ENCODE data around the gene SUGP2.
"Not testable (repeated sequence)": the region's sequence is repeated elsewhere in the genome, so short reads cannot be mapped to it uniquely, and the experiment has no call there.

The SUGP2 gene

DNA sequence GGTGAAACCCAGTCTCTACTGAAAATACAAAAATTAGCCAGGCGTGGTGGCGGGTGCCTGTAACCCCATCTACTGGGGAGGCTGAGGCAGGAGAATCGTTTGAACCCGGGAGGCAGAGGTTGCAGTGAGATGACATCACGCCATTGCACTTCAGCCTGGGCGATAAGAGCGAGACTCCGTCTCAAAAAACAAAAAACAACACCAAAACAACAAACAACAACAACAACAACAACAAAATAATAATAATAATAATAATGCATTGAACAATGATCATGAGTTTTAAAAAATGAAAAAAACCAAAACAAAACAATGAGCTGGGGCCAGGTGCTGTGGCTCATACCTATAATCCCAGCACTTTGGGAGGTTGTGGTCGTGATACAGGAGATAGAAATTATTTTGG, 69.2 kb downstream of the SUGP2 start:
- in situ Hi-C loops (cut with MboI; ENCODE audit: low sequenced_read_pairs), result no loop called here

DNA sequence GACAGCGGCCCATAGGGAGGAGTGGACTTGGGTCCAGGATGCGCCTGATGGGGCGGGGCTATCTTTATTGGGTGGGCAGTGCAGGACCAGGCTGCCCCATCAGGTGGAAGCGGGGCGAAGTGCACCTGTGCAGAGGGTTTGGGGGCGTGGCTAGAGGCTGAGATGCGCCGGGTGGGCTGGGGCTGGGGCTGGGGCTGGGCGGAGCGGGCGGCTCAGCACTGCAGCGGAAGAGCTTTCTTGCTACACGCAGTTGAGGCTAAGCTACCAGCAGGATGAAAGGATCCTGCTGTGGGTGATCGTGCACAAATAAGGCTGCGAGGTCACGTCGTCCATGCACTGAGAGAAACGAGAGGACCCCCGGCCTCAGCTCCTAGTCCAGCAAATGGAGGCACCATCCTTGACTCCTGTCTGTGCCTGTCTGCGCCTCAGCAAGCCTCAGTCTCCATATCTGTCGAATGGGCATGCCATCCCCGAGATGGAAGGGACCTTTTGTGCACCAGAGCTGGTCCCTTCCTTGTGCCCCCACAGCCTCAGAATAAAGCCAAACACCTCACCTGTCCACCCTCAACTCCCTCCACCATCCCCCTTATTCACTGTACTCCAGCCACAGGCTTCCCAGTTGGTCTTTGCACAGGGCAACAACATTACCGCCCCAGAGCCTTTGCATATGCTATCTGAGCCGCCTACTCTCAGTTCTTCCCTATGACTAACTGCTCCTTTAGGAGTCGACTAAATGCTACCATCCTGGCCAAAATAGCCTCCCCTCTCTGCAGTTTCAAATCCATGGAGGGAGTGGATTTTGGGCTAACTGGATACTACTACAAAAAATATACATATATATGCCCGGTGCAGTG, 71.3 kb downstream of the SUGP2 start:
- in situ Hi-C loops (cut with MboI; ENCODE audit: low sequenced_read_pairs), result no loop called here

DNA sequence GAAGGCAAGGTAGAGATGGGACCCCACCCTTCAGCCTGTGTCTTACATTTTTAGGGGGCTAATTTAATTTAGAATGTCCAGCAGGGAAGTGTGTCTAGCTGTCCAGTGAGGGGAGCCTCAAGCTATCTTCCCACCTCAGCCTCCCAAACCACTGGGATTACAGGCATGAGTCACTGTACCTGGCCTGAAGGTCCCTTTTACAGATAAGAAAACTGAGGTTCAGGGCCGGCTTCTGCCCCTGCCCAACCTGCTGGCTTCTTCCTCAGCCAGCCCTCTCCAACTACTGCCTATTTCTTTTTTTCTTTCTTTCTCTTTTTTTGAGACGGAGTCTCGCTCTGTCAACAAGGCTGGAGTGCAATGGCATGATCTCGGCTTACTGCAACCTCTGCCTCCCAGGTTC, 72.9 kb downstream of the SUGP2 start:
- in situ Hi-C loops (cut with MboI; ENCODE audit: low sequenced_read_pairs), result no loop called here

DNA sequence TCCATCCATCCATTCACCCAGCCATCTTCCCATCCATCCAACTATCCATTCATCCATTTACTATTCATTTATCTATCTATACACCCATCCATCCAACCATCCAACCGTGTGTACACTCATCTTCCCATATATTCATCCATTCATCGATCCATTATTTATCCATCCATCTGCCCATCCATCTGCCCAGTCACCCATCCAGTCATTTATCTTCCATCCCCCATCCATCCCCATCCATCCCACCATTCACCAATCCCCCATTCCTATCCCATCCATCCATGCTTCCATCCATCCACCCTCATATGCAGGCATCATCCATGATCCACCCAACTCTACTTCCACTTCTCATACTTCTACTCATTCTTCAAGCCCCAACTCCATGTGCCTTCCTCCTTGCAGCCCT, 78.3 kb downstream of the SUGP2 start:
- in situ Hi-C loops (cut with MboI; ENCODE audit: low sequenced_read_pairs), result no loop called here

DNA sequence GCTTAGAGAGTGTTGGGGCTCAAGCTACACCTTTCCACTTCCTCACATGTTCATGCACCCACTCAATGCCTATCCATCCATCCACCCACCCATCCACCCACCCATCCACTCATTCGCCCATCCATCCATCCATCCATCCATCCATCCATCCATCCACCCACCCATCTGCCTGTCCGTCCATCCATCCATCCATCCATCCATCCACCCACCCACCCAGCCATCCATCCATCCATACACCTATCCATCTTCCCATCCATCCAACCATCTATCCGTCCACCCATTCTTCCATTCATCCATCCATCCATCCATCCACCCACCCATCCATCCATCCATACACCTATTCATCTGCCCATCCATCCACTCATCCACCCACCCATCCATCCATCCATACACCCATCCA, 79.2 kb downstream of the SUGP2 start:
- in situ Hi-C loops (cut with MboI; ENCODE audit: low sequenced_read_pairs), result no loop called here

DNA sequence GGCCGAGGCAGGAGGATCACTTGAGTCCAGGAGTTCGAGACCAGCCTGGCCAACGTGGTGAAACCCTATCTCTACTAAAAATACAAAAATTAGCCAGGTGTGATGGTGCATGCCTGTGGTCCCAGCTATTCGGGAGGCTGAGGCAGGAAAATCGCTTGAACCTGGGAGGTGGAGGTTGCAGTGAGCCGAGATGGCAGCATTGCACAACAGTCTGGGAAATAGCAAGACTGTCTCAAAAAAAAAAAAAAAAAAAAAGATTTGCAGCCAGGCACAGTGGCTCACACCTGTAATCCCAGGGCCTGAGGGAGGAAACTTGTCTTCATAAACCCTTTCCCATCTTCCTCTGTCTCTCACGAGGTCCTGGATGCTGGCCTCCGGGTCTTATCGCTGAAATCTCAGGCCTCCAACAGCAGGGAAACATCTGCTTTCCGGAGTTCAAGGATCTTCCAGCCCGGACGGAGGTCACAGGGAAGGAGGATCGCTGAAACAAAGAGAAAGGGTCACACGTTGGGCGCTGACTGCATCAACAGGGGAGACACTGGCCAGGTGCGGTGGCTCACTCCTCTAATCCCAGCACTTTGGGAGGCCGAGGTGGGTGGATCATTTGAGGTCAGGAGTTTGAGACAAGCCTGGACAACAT, 80.8 kb downstream of the SUGP2 start:
- in situ Hi-C loops (cut with MboI; ENCODE audit: low sequenced_read_pairs), result not testable (repeated sequence)

DNA sequence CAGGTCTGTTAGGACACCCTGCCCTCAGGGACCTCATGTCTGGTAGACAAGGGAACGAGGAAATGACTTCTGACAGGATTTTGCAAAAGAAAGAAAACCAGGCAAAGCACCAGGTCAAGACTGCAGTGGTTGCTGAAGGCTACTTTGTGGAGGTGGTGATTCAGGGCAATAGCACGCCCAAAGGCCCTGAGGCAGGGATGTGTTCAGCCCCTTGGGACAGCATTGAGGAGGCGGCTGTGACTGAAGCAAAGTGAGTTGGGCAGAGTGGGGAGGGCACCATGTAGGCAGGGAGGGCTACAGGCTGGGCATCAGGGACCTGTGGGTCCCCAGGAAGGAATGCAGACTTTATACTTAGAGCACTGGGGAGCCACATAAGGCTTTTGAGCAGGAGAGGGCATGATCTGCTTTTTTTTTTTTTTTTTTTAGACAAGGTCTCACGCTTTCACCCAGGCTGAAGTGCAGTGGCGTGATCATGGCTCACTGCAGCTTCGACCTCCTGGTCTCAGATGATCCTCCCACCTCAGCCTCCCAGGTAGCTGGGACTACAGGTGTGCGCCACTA, 81.5 kb downstream of the SUGP2 start:
- in situ Hi-C loops (cut with MboI; ENCODE audit: low sequenced_read_pairs), result no loop called here

DNA sequence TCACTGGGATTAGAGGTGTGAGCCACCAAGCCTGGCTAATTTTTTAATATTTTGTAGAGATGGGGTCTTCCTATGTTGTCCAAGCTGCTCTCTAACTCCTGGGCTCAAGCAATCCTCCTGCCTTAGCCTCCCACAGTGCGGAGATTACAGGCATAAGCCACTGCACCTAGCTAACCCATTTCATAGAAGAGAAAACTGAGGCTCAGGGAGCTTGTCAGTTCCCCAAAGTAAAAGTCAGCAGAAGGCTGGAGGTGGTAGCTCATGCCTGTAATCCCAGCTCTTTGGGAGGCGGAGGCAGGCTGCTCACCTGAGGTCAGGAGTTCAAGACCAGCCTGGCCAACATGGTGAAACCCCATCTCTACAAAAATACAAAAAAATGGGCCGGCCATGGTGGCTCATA, 83.5 kb downstream of the SUGP2 start:
- in situ Hi-C loops (cut with MboI; ENCODE audit: low sequenced_read_pairs), result no loop called here

DNA sequence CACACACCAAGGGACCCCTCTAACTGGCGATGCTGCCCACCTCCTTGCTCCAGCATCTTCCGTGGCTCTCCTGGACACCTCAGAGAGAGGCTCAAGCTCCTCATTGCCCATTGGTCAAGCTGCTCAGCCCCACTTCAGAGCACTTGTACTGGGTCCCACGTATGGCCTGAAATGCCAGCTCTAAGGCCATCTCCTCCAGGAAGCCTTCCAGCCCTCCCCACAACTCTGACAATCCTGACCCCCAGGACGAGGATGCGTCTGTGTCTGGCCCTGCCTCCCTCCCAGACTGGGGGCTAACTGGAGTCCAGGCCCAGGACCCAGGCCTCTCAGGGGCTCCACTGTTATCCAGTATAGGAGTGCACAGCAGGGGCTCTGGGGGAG, 84.4 kb downstream of the SUGP2 start:
- in situ Hi-C loops (cut with MboI; ENCODE audit: low sequenced_read_pairs), result no loop called here

DNA sequence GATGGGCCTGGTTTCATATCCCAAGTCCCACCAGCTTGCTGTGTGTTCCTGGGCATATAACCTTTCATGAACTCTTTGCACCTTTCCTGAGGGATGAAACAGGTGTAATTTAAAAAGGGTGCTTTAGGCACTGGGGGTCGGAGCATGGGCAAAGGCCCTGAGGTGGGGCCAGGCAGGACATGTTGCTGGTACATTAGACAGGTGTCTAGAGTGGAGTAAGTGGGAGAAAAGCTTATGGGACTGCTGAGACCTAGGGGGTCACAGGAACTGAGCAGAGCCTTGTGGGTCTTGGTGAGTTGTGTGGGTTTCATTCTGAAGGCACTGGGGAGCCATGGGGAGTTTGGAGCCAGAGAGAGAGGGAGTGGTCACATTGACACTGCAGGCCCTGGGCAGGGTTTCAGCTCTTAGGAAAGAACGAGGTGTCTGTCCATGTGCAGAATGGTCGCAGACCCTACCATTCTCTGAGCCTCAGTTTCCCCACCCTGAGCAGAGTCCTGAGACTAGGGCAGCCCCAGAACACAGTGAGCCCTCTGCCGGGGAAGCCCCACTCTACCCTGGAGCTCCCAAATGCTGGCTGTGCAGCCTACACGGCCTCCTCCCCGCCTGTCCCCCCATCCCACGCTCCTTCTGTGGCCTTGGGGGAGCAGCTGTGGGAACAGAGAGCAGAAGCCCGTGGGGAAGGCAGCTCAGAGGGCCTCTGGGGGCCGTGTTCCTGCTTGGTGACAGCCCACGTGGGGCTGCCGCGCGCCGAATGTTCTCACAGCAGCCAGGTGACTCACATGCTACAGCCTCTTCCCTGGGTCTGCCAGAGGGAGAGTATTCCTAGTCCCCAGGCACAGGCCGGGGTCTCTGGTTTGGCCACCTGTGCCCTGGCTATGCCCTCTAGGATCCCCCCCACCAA, 85.0 kb downstream of the SUGP2 start:
- in situ Hi-C loops (cut with MboI; ENCODE audit: low sequenced_read_pairs), result no loop called here

DNA sequence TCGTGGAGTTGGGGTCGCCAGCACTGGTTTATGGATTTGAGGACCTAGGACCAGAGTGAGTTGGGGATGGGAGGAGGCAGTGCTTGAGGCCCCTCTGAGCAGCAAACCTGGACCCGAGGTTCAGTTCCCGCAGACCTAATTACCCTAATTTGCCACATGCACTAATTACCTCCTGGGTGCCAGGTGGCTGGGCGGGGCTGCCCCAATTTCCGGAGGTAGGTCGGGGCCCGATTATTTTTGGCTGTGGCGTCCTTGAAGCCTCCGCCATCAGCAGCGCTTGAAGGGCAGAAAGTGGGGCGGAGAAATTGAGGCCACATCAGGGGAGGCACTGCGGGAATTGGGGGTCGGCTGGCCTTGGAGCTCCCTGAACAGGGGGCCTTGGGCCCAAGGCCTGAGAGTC, 86.4 kb downstream of the SUGP2 start:
- in situ Hi-C loops (cut with MboI; ENCODE audit: low sequenced_read_pairs), result no loop called here

DNA sequence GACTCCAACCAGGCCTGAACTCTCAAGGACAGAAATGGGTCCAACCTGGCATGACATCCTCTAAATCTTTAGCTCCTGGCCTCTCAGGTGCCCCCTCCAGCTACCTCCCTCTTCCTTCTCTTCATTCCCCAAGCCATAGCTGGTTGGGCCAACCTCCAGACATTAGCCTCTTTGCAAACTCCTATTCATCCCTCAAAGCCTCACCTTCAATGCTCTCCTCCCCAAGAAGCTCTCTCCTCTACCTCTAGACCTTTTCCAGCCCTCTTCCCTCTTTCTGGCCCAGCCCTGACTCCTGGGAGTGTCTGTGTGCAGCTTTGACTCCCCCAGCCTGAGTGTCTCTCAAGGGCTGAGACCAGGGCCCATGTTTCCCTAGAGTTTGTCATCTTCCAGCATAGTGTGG, 87.0 kb downstream of the SUGP2 start:
- in situ Hi-C loops (cut with MboI; ENCODE audit: low sequenced_read_pairs), result no loop called here

DNA sequence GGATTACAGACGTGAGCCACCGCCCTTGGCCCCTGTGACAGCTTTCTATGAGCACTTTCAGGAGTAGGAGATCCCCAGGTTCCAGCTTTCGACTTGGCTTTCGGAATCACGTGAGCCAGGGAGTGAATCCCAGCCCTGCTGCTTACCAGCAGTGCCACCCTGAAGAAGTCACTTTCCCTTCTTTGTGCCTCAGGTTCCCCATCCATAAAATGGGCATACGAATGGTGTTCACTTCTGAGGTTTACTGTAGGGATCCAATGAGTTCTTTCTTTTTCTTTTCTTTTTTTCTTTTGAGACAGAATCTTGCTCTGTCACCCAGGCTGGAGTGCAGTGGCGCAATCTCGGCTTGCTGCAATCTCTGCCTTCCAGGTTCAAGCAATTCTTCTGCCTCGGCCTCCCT, 88.0 kb downstream of the SUGP2 start:
- in situ Hi-C loops (cut with MboI; ENCODE audit: low sequenced_read_pairs), result no loop called here

DNA sequence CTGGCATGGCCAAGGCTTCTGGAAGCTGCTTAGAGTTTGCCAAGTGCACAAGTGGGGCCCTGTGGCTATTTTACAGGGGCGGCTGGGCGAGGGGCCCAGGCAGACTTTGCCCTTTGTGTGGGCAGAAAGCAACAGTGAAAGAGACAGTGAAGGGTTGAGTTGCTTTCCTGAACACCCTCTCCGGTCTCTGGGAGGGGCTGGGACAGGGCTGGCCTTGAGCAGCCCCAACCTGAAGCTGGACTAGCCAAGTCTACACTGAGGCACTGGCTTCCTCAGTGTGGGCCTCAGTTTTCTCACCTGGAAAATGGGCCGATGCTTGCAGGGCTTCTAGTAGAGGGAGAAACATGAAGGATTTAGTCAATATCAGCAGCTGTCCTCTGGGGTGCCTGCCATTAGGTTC, 89.9 kb downstream of the SUGP2 start:
- in situ Hi-C loops (cut with MboI; ENCODE audit: low sequenced_read_pairs), result no loop called here

DNA sequence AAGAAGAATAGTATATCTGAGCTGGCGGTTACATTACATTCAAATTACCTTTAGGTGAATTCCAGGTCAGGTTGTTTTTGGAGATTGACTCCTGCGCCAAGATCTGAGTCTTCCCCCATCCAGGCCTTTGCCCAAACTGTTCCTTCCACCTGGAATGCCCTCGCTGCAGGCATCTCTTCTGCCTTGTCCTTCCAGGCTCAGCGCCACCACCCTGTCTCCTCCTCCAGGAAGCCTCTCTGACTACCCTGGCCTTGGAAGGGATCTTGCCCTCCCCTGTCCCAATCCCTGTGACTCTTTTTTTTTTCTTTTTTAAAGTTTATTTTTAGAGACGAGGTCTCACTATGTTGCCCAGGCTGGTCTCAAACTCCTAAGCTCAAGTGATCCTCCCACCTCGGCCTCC, 90.6 kb downstream of the SUGP2 start:
- in situ Hi-C loops (cut with MboI; ENCODE audit: low sequenced_read_pairs), result no loop called here

DNA sequence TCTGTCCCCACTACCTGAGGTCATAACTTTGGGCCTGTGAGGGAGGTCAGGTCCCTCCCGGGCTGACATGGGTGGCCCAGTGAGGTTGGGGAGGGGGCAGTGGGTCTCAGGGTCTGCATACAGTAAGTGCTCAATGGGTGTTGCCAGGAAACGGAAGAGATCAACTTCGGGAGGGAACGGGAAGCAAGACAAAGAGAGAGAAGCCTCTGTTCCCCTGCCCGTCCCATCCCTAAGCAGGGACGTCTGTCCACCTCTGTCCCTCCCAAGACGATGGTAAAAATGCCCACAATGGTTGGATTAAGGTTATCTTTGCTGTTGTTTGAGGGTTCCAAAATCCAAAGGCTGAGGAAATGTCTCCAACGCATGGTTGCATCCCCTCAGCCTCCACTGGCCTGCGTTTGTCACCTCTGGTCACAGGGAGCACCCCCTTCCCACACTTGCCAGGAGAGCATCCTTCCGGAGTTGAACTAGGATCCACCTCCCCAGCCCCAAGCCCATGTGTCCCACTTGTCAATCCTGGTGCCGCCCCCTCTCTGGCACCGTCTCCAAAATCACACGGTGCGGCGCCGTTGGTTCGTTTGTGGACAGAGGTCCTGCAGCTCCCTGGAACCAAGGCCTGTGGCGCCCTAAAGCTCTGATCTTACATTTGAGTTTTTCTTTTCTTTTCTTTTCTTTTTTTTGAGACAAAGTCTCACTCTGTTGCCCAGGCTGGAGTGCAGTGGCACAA, 91.5 kb downstream of the SUGP2 start:
- in situ Hi-C loops (cut with MboI; ENCODE audit: low sequenced_read_pairs), result no loop called here

Data from HL-60/S4 (cell line).